Neuronal stem cell (in vitro differentiated cells): ENCODE measurements around the gene WFIKKN1.

ENCODE experiments used
- DNase-seq: peaks from one replicate; pipeline ENCODE4 v3.0.0-alpha.2; 2013; ENCODE audit warnings: low spot score
- H2AFZ ChIP-seq: one replicate; pipeline ENCODE4 v1.6.1; 2013; ENCODE audit warnings: mild to moderate bottlenecking, low read length, inconsistent platforms
- H2AK5ac ChIP-seq: 2 replicates; pipeline ENCODE4 v1.6.1; 2013; ENCODE audit warnings: low read depth, mild to moderate bottlenecking, inconsistent platforms, low read length, moderate library complexity, mixed read lengths
- H2BK120ac ChIP-seq: 2 replicates; pipeline ENCODE4 v1.6.1; 2013; ENCODE audit warnings: low read depth, mild to moderate bottlenecking, inconsistent platforms, low read length, moderate library complexity, mixed read lengths
- H2BK12ac ChIP-seq: one replicate; pipeline ENCODE4 v1.6.1; 2013; ENCODE audit warnings: low read length, inconsistent platforms
- H2BK15ac ChIP-seq: 2 replicates; pipeline ENCODE4 v1.6.1; 2013; ENCODE audit warnings: mild to moderate bottlenecking, low read length, inconsistent platforms, mixed read lengths
- H2BK5ac ChIP-seq: one replicate; pipeline ENCODE4 v1.6.1; 2013; ENCODE audit warnings: inconsistent platforms, mild to moderate bottlenecking, low read length, moderate library complexity
- H3K14ac ChIP-seq: one replicate; pipeline ENCODE4 v1.6.1; 2013; ENCODE audit warnings: low read length, inconsistent platforms
- H3K18ac ChIP-seq: 2 replicates; pipeline ENCODE4 v1.6.1; 2013; ENCODE audit warnings: low read length, inconsistent platforms
- H3K23ac ChIP-seq: 2 replicates; pipeline ENCODE4 v1.6.1; 2013; ENCODE audit warnings: low read depth, mild to moderate bottlenecking, mixed read lengths, low read length, inconsistent platforms; ENCODE audit not compliant: poor library complexity
- H3K27ac ChIP-seq: replicated peaks from 3 replicates; pipeline ENCODE4 v1.5.1; 2013; ENCODE audit warnings: low read length, inconsistent platforms
- H3K27me3 ChIP-seq, 3 experiments: 2 replicates each; pipeline ENCODE4 v1.6.1; 2013; ENCODE audit warnings: low read length in 3 of 3, mild to moderate bottlenecking in 2 of 3, inconsistent platforms in 1 of 3, low read depth in 1 of 3, mixed read lengths in 1 of 3, moderate library complexity in 1 of 3; ENCODE audit not compliant: control insufficient read depth in 3 of 3, insufficient read depth in 3 of 3
- H3K36me3 ChIP-seq, 2 donors: replicated peaks in 1 of 2; 2 replicates each; pipeline ENCODE4 v1.6.1; 2013; ENCODE audit warnings: low read length in 2 of 2; ENCODE audit not compliant: control insufficient read depth in 2 of 2, insufficient read depth in 2 of 2
- H3K4ac ChIP-seq: 2 replicates; pipeline ENCODE4 v1.6.1; 2013; ENCODE audit warnings: inconsistent platforms, mild to moderate bottlenecking, low read length, moderate library complexity
- H3K4me1 ChIP-seq, 2 donors: 1 replicate in 1 of 2; 2 replicates in 1 of 2; pipeline ENCODE4 v1.6.1; 2013; ENCODE audit warnings: low read length in 2 of 2, low read depth in 1 of 2; ENCODE audit not compliant: control insufficient read depth in 2 of 2, insufficient read depth in 1 of 2
- H3K4me2 ChIP-seq: one replicate; pipeline ENCODE4 v1.6.1; 2013; ENCODE audit warnings: mild to moderate bottlenecking, low read length, inconsistent platforms; ENCODE audit not compliant: insufficient read depth, poor library complexity, severe bottlenecking
- H3K4me3 ChIP-seq, 2 donors: 2 replicates each; pipeline ENCODE4 v1.5.1; 2013; ENCODE audit warnings: low read length in 2 of 2, mild to moderate bottlenecking in 2 of 2, inconsistent platforms in 1 of 2, moderate library complexity in 1 of 2
- H3K79me1 ChIP-seq: one replicate; pipeline ENCODE4 v1.6.1; 2013; ENCODE audit warnings: low read depth, mild to moderate bottlenecking, inconsistent platforms, low read length, moderate library complexity
- H3K9ac ChIP-seq: one replicate; pipeline ENCODE4 v1.6.1; 2013; ENCODE audit warnings: mild to moderate bottlenecking, low read depth, low read length, inconsistent platforms; ENCODE audit not compliant: poor library complexity
- H3K9me3 ChIP-seq, 2 donors: replicated peaks in 1 of 2; 2 replicates each; pipeline versions ENCODE3 to v1.6.1; 2013; ENCODE audit warnings: low read length in 2 of 2, mild to moderate bottlenecking in 2 of 2, inconsistent platforms in 1 of 2, low read depth in 1 of 2, mixed read lengths in 1 of 2, moderate library complexity in 1 of 2; ENCODE audit not compliant: control insufficient read depth in 2 of 2, insufficient read depth in 1 of 2
- H4K8ac ChIP-seq: one replicate; pipeline ENCODE4 v1.6.1; 2013; ENCODE audit warnings: low read depth, mild to moderate bottlenecking, inconsistent platforms, low read length, moderate library complexity
- H4K91ac ChIP-seq: one replicate; pipeline ENCODE4 v1.6.1; 2013; ENCODE audit warnings: low read length, low read depth, mild to moderate bottlenecking, inconsistent platforms; ENCODE audit not compliant: poor library complexity
- WGBS, 2 donors: extraction: QIAGEN DNeasy Blood & Tissue Kit; methylation state at CpG; one replicate each; pipeline ENCODE4 v1.1.7; 2013; ENCODE audit warnings: missing lambda C conversion rate in 2 of 2, mixed read lengths in 1 of 2; ENCODE audit not compliant: insufficient read length in 2 of 2, insufficient replicate concordance in 1 of 2; ENCODE audit errors: extremely low coverage in 2 of 2; 5-methylcytosine and 5-hydroxymethylcytosine counted together

WFIKKN1 gene

DNA sequence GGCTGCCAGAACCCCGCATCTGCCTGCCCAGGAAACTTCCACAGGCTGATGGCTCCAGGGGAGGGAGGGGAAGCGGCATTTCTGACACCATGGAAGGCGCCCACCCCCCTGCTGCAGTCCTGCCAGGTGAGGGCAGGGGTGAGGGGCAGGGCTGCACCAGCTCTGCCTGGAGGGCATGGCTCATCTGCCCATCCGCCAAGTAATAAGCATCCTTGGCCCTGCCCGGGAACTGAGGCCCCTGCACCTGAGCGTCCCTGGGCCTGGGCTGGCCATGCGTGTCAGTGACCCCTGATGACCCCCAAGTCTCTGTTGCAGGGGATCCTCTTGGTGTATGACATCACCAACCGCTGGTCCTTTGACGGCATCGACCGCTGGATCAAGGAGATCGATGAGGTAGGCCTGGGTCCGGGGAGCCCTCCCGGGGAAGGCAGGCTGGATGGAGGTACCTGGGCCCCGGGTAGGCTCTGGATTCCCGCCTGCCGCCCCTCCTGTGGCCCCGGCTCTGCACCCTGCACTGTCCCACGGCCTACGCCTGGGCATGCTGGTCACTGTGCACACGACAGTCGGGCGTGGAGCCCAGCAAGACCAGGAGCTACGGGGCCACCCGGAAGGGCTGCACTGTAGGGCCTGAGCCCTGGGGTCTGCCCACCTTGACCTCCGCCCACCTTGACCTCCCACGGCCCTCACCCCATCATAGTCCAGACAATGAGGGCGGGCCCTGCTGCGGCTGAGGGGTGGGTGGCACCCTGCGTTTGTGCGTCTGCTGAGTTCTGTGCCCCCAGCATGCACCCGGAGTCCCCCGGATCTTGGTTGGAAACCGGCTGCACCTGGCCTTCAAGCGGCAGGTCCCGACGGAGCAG, 5.4 kb upstream of the WFIKKN1 start:
- WGBS, 2 donors = no CpG with 5 or more reads among the region's 37 CpGs
- DNase-seq = no peak
- Histone ChIP-seq H3K36me3 (peaks cover 3 to 35% of the 10 kb centered on the region in 2 donors), H3K14ac (no peak overlapping the region), H2BK120ac (no peak overlapping the region), H2AK5ac (peak overlapping the region; percentile 79), H4K8ac (no peak overlapping the region), H4K91ac (no peak overlapping the region), H3K27me3 (no peaks in the 10 kb centered on the region), H3K4me3 (no peak overlapping the region), H3K4ac (peak overlapping the region; percentile 37), H2BK5ac (peak overlapping the region; percentile 53), H3K9me3 (no peaks in the 10 kb centered on the region), H3K4me1 (peaks cover 20 to 24% of the 10 kb centered on the region in 2 donors), H3K9ac (peak overlapping the region; percentile 50), H3K4me2 (no peak overlapping the region), H3K18ac (no peak overlapping the region), H2BK15ac (no peak overlapping the region), H3K79me1 (peaks cover 8% of the 10 kb centered on the region), H3K23ac (peak overlapping the region; percentile 55), H2AFZ (no peak overlapping the region), H2BK12ac (no peak overlapping the region), H3K27ac (no peak overlapping the region)

DNA sequence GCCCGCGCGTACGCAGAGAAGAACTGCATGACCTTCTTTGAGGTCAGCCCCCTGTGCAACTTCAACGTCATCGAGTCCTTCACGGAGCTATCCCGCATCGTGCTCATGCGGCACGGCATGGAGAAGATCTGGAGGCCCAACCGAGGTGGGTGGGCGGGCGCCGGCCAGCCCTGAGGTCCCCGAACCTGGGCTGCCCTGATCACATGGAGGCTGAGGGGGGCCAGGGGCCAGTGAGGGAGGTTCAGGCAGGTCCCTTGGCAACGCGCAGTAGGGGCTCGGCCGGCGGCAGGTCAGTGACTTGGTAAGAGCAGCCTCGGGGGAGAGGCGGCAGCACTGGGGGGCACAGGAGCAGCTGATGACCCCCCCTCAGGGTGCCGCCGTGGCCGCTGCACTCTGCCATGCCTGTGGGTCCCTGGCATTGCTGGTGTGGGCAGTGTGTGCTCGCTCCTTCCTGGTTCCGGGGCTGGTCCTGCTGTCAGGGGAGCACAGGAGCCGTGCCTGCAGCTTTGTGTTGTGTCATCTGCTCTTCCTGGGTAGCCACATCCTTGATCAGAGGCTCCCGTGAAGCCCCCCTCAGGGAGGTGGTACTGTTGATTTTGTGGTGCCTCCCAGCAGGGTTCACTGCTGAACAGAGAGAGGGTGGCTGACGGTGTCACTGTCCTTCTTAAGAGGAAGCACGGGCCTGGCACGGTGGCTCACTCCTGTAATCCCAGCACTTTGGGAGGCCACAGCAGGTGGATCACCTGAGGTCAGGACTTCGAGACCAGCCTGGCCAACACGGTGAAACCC, 4.6 kb upstream of the WFIKKN1 start:
- H4K8ac ChIP-seq = no peak overlapping the region
- H2BK12ac ChIP-seq = no peak overlapping the region
- H3K79me1 ChIP-seq = peaks cover 8% of the 10 kb centered on the region
- no peak overlapping the region for H2BK5ac ChIP-seq
- no peak overlapping the region for H2AFZ ChIP-seq
- H3K4ac ChIP-seq = peak overlapping the region; percentile 37
- no peaks in the 10 kb centered on the region for H3K27me3 ChIP-seq
- peak overlapping the region; percentile 55 for H3K23ac ChIP-seq
- no peak overlapping the region for H3K9ac ChIP-seq
- peak overlapping the region; percentile 28 for H3K18ac ChIP-seq
- no peak overlapping the region for H3K27ac ChIP-seq
- H3K4me2 ChIP-seq = no peak overlapping the region
- no peak overlapping the region for H4K91ac ChIP-seq
- H2AK5ac ChIP-seq = peak overlapping the region; percentile 46
- no peak overlapping the region for H2BK15ac ChIP-seq
- H3K9me3 ChIP-seq = no peaks in the 10 kb centered on the region
- no peak overlapping the region for H2BK120ac ChIP-seq
- peaks cover 26 to 27% of the 10 kb centered on the region in 2 donors for H3K4me1 ChIP-seq
- H3K4me3 ChIP-seq = no peak overlapping the region
- DNase-seq = no peak
- H3K36me3 ChIP-seq = peaks cover 3 to 35% of the 10 kb centered on the region in 2 donors
- WGBS, 2 donors = no CpG with 5 or more reads among the region's 35 CpGs
- H3K14ac ChIP-seq = peak overlapping the region; percentile 71

GRCh38 chr16:626787-627453, 3.9 kb upstream of the WFIKKN1 start:
- Histone ChIP-seq H3K9me3 (no peaks in the 10 kb centered on the region), H4K91ac (no peak overlapping the region), H2AFZ (no peak overlapping the region), H3K27me3 (no peaks in the 10 kb centered on the region), H2AK5ac (peak overlapping the region; percentile 46), H3K4me2 (no peak overlapping the region), H3K18ac (no peak overlapping the region), H4K8ac (no peak overlapping the region), H3K36me3 (peaks cover 3 to 35% of the 10 kb centered on the region in 2 donors), H2BK5ac (peak overlapping the region; percentile 99), H3K79me1 (peaks cover 8% of the 10 kb centered on the region), H3K14ac (no peak overlapping the region), H2BK15ac (peak overlapping the region; percentile 67), H3K4me1 (peaks cover 29% of the 10 kb centered on the region in 2 donors), H3K4me3 (no peak overlapping the region), H3K27ac (no peak overlapping the region), H2BK12ac (peak overlapping the region; percentile 22), H2BK120ac (no peak overlapping the region), H3K4ac (no peak overlapping the region), H3K9ac (peak overlapping the region; percentile 44), H3K23ac (peak overlapping the region; percentile 73)
- no peak for DNase-seq
- WGBS, 2 donors = no CpG with 5 or more reads among the region's 29 CpGs
